K562 (cell line): ENCODE results near the gene PRRT1. TPM values are rescaled to one million over a fixed set of nuclear protein-coding genes. Genes with fewer than 3 reads are reported as not detected.

Experiments used
- ATAC-seq: fragments of 200-7000 bp; cut with Tn5 transposase; 3 replicates; pipeline ENCODE4 v1.9.1; 2020; ENCODE audit warnings: moderate library complexity
- BruUV-seq: library from RNA; stranded (reverse); fragments of 400-500 nt; replicated peaks from 2 replicates; lab custom pipeline; 2021; lab: Mats Ljungman, UMichigan
- CTCF ChIA-PET: fragments of 300-600 bp; formaldehyde crosslinking; extraction: SDS; loops from one replicate; lab custom pipeline; 2021; ENCODE audit warnings: low intra/inter-chr PET ratio; lab: Yijun Ruan, JAX
- POLR2A ChIA-PET: fragments of 300-600, 350-650 bp; sonication (Branson Sonifier 250); formaldehyde crosslinking; extraction: SDS; loops from one replicate; lab custom pipeline; 2021; ENCODE audit warnings: antibody characterized with exemption, inconsistent platforms; lab: Yijun Ruan, JAX
- DNase-seq, 4 experiments: peaks; one replicate each; pipeline versions ENCODE4 v3.0.0 to v3.0.0-alpha.2; 2011 to 2018; ENCODE audit warnings: low spot score in 3 of 4, mixed read lengths in 3 of 4; ENCODE audit errors: extremely low read depth in 1 of 4
- FAIRE-seq: peaks from 2 replicates; lab custom pipeline; 2011; peaks lifted over from hg19 to GRCh38; lab: Jason Lieb, UNC
- H2AFZ ChIP-seq: 2 replicates; pipeline ENCODE4 v1.6.0; 2011; ENCODE audit warnings: low read depth, low read length, control low read depth, inconsistent platforms
- H3K27ac ChIP-seq: fragments of 200-600 bp; 3 replicates; pipeline ENCODE4 v1.8.0; 2011; ENCODE audit warnings: low read depth, mild to moderate bottlenecking, control low read depth, inconsistent platforms, low read length, moderate library complexity, mixed read lengths; ENCODE audit errors: extremely low read depth
- H3K27me3 ChIP-seq, 2 experiments: fragments of 300-600 bp in 1 of 2; 2 replicates in 1 of 2; 3 replicates in 1 of 2; pipeline versions ENCODE4 v1.6.0 to v1.8.0; 2011; ENCODE audit warnings: inconsistent platforms in 2 of 2, low read length in 2 of 2, mild to moderate bottlenecking in 1 of 2, mixed read lengths in 1 of 2, moderate library complexity in 1 of 2; ENCODE audit not compliant: control insufficient read depth in 2 of 2, insufficient read depth in 2 of 2
- H3K36me3 ChIP-seq: fragments of 300-600 bp; 3 replicates; pipeline ENCODE4 v1.8.0; 2011; ENCODE audit warnings: mild to moderate bottlenecking, low read length, inconsistent platforms; ENCODE audit not compliant: control insufficient read depth, insufficient read depth
- H3K4me1 ChIP-seq, 2 experiments: fragments of 200-600 bp in 1 of 2; replicated peaks in 1 of 2; 2 replicates in 1 of 2; 3 replicates in 1 of 2; pipeline versions ENCODE4 v1.5.1 to v1.8.0; 2011; ENCODE audit warnings: inconsistent platforms in 2 of 2, low read length in 2 of 2, mild to moderate bottlenecking in 1 of 2, mixed read lengths in 1 of 2, moderate library complexity in 1 of 2; ENCODE audit not compliant: control insufficient read depth in 2 of 2, insufficient read depth in 2 of 2
- H3K4me2 ChIP-seq: 2 replicates; pipeline ENCODE4 v1.6.1; 2011; ENCODE audit warnings: low read length, control low read depth, inconsistent platforms, mixed read lengths; ENCODE audit not compliant: insufficient read depth
- H3K4me3 ChIP-seq: fragments of 200-600 bp; sonication (generic), shearing (Covaris generic); 2 replicates; pipeline ENCODE4 v1.5.1; 2016; ENCODE audit warnings: control low read depth, inconsistent platforms
- H3K79me2 ChIP-seq: fragments of 200-600 bp; 3 replicates; pipeline ENCODE4 v1.8.0; 2011; ENCODE audit warnings: low read length, inconsistent platforms; ENCODE audit not compliant: control insufficient read depth, insufficient read depth
- H3K9ac ChIP-seq, 2 experiments: 2 replicates each; pipeline versions ENCODE4 v1.6.0 to v1.6.1; 2011; ENCODE audit warnings: low read depth in 2 of 2, low read length in 2 of 2, control low read depth in 1 of 2, inconsistent platforms in 1 of 2, mild to moderate bottlenecking in 1 of 2, mixed read lengths in 1 of 2; ENCODE audit not compliant: insufficient read depth in 1 of 2
- H3K9me1 ChIP-seq: one replicate; pipeline ENCODE4 v1.6.0; 2011; ENCODE audit warnings: inconsistent platforms, mild to moderate bottlenecking, low read length, moderate library complexity; ENCODE audit not compliant: control insufficient read depth, insufficient read depth
- H3K9me3 ChIP-seq: replicated peaks from 2 replicates; pipeline ENCODE4 v1.5.1; 2011; ENCODE audit warnings: low read depth, low read length, inconsistent platforms; ENCODE audit not compliant: control insufficient read depth, insufficient read depth
- H4K20me1 ChIP-seq: replicated peaks from 2 replicates; pipeline ENCODE4 v1.6.1; 2011; ENCODE audit warnings: low read length, inconsistent platforms, mixed read lengths; ENCODE audit not compliant: control insufficient read depth, insufficient read depth
- KAT7 ChIP-seq: sonication (generic); formaldehyde crosslinking; IDR thresholded peaks from 2 replicates; pipeline ENCODE4 v1.8.0; 2022; ENCODE audit warnings: missing genetic modification reagents, mild to moderate bottlenecking, borderline replicate concordance
- PCBP1 ChIP-seq: fragments of 200-400 bp; formaldehyde crosslinking; IDR thresholded peaks from 2 replicates; pipeline ENCODE4 v1.6.1; 2018; ENCODE audit warnings: mild to moderate bottlenecking, low read depth, low read length; ENCODE audit not compliant: poor library complexity, severe bottlenecking
- POLR2AphosphoS2 ChIP-seq: IDR thresholded peaks from 2 replicates; pipeline ENCODE4 v1.6.1; 2012; ENCODE audit warnings: low read length, improper control_type of control experiment
- POLR2G ChIP-seq: fragments of 200-400 bp; formaldehyde crosslinking; IDR thresholded peaks from 2 replicates; pipeline ENCODE4 v1.6.1; 2017; ENCODE audit warnings: low read depth, mild to moderate bottlenecking, antibody characterized with exemption, low read length, moderate library complexity
- PRMT5 ChIP-seq: sonication (generic); formaldehyde crosslinking; IDR thresholded peaks from 2 replicates; pipeline ENCODE4 v1.5.0; 2020; ENCODE audit warnings: missing genetic modification reagents
- RBFOX2 ChIP-seq: fragments of 200-400 bp; formaldehyde crosslinking; IDR thresholded peaks from 2 replicates; pipeline ENCODE4 v1.6.1; 2017; ENCODE audit warnings: low read depth, mild to moderate bottlenecking, low read length, moderate library complexity
- ZBTB1 ChIP-seq: sonication (generic); formaldehyde crosslinking; IDR thresholded peaks from 2 replicates; pipeline ENCODE4 v1.8.1; 2023; ENCODE audit warnings: missing genetic modification reagents, low read depth, mild to moderate bottlenecking, borderline replicate concordance
- WGBS: fragments of 100-300 bp; shearing (Covaris generic); methylation state at CpG from one replicate; pipeline ENCODE4 v1.1.6; 2016; ENCODE audit warnings: low coverage, mixed read lengths; ENCODE audit not compliant: insufficient coverage; ENCODE audit errors: missing lambda C conversion rate; 5-methylcytosine and 5-hydroxymethylcytosine counted together
- in situ Hi-C: fragments of 300-500 bp; cut with MboI; formaldehyde crosslinking; loops from 4 replicates; pipeline ENCODE4 v1.15.0; 2018; ENCODE audit warnings: inconsistent platforms, mixed read lengths
- intact Hi-C: fragments of 100-400 bp; cut with micrococcal nuclease; formaldehyde crosslinking; loops from 2 replicates; pipeline ENCODE4 v1.14.2; 2022
- polyA plus RNA-seq, 8 experiments: library from polyadenylated mRNA; depleted of rRNA in 4 of 8; stranded (reverse) in 5 of 8; unstranded in 3 of 8; fragments of >200 nt; fragmentation: Nextera tagmentation in 2 of 8; fragmentation: Illumina TruSeq in 1 of 8; extraction: Ambion mirVana in 2 of 8; extraction: Trizol in 1 of 8; gene quantifications; 2 replicates each; pipeline versions ENCODE4 v1.2.1 to v1.2.3, GENCODE V29; 2011 to 2014; ENCODE audit warnings: inconsistent platforms in 1 of 8, missing spikeins in 1 of 8
- total RNA-seq, 7 experiments: library from RNA; depleted of rRNA in 6 of 7; stranded (reverse); fragments of >200 nt in 6 of 7; fragmentation: Illumina TruSeq in 2 of 7; extraction: Trizol in 2 of 7; gene quantifications; 2 replicates each; pipeline versions ENCODE4 v1.2.1 to v1.2.3, GENCODE V29; 2011 to 2021; ENCODE audit warnings: low replicate concordance in 1 of 7

The PRRT1 gene
- total and polyA plus RNA-seq, 9 of the 15 experiments (the other 6 are each of a cell fraction or from before 2014, with no cell fraction given), result 0.14 to 3.5 (median 0.41) TPM

- POLR2A ChIA-PET, result interaction anchor here (1.9 kb wide), 1 partner anchor 52 kb away, joined by 20 read pairs; the partner anchor contains the start of genes ATF6B and FKBPL
- FAIRE-seq (no peak), ATAC-seq (no peak), DNase-seq (no peak)
- Histone ChIP-seq H3K4me2 (peak overlapping the region; percentile 17; the same call in 1 of the 2 replicates), H3K27ac (no peak overlapping the region; the same call in 2 of the 3 replicates), H3K27me3 (no peaks in the 10 kb centered on the region), H3K9me1 (peaks cover 7% of the 10 kb centered on the region), H3K4me3 (no peak overlapping the region), H3K4me1 (peaks cover 52 to 54% of the 10 kb centered on the region in 2 experiments), H2AFZ (no peak overlapping the region), H3K9ac (peak overlapping the region; percentile 35 to 86; a peak in 3 of 4 replicates), H3K36me3 (peaks cover 57% of the 10 kb centered on the region; the same call in 2 of the 3 replicates), H3K79me2 (peaks cover 53% of the 10 kb centered on the region), H4K20me1 (no peaks in the 10 kb centered on the region), H3K9me3 (no peaks in the 10 kb centered on the region)
- 88% methylated on average over 14 of the region's 15 CpGs for whole genome bisulfite sequencing
- TF ChIP-seq POLR2G, result peak; percentile 39; the same call in 1 of the 2 replicates
- no peak for TF ChIP-seq PRMT5 (CRISPR knock-in tag)
- no peak for TF ChIP-seq PCBP1
- TF ChIP-seq KAT7, result 0 out of 2 replicates have a peak, but pooled peaks have one; percentile 27
- peak; percentile 44; the same call in 1 of the 2 replicates for TF ChIP-seq ZBTB1 (CRISPR knock-in tag)
- TF ChIP-seq RBFOX2, result peak; percentile 54
- TF ChIP-seq POLR2AphosphoS2, result peak; percentile 52; the same call in 1 of the 2 replicates
- intact Hi-C loops, result no loop called here
- no TSS peak for BruUV-seq
- in situ Hi-C loops, result no loop called here
- CTCF ChIA-PET, result interaction anchor here (0.6 to 1.3 kb wide), 2 partner anchors 17 to 62 kb away, joined by 3 to 5 read pairs; no protein-coding TSS in a partner anchor
Measured at GRCh38 chr6:32181148-32181702, 29.5 kb upstream of the PRRT1 start.
